Heart left ventricle (tissue), 13 donors: Measurements from ENCODE around the gene AP3S2.

Source experiments
- CTCF ChIP-seq, 12 donors: fragments of 200-600 bp; sonication (generic) in 4 of 12; IDR thresholded peaks; one replicate each; pipeline versions ENCODE4 v1.5.0 to v1.8.0; 2018 to 2022; ENCODE audit warnings: antibody characterized with exemption in 12 of 12, mild to moderate bottlenecking in 5 of 12
- POLR2A ChIP-seq, 2 donors: fragments of 450-650 bp; IDR thresholded peaks; one replicate each; pipeline ENCODE4 v1.6.1; 2017; ENCODE audit warnings: antibody characterized with exemption in 2 of 2, mild to moderate bottlenecking in 2 of 2, moderate library complexity in 2 of 2
- donor health status: ischemic (EF 13 %, LVEDD 7.1; RV severe dilation, severe dysfunction).
- donor health status: DM: no; HTN: yes; CAD: no.
- donor health status: DM: no; HTN: no; CAD: no.
- donor health status: ischemic (EF 25% LVEDD 6.9; RV normal size, moderate dysfunction).
- donor health status: ischemic (EF 25% LVEDD 5.7; RV mildly dilated, moderate dysfunction).
- donor health status: ischemic (EF 35%, LVEDD 5.7; RV mildly dilated, moderate dysfunction).
- donor health status: nonischemic (EF 11% LVEDD 7.7; RV severe dilation, severe dysfunction).
- donor health status: DM: yes; HTN: yes; CAD: no.
- donor health status: PGD.
- donor health status: ischemic (EF 29% LVEDD 5.4; RV normal size, mild dysfunction).
- donor health status: nonischemic (EF 23%, LVEDD 6.1; RV moderate dilation, normal function).

- TF ChIP-seq CTCF (IDR thresholded peaks at IDR 0.05) (no peak), POLR2A (IDR thresholded peaks at IDR 0.05) (no peak)
Measured at GRCh38 chr15:89851673-89852341, 42.0 kb downstream of the AP3S2 start.
